HUES6 (cell line): ENCODE data around the gene SLC39A7.
"Not testable (repeated sequence)": the region's sequence is repeated elsewhere in the genome, so short reads cannot be mapped to it uniquely, and the experiment has no call there.

Source experiments
- H3K27ac ChIP-seq: 2 replicates; pipeline ENCODE4 v1.7.0; 2013; ENCODE audit warnings: low read depth, mild to moderate bottlenecking, low read length, inconsistent platforms
- H3K27me3 ChIP-seq: 2 replicates; pipeline ENCODE4 v1.6.1; 2013; ENCODE audit warnings: low read length; ENCODE audit not compliant: control insufficient read depth, insufficient read depth
- H3K36me3 ChIP-seq: 2 replicates; pipeline ENCODE4 v1.6.1; 2013; ENCODE audit warnings: low read length; ENCODE audit not compliant: control insufficient read depth, insufficient read depth
- H3K4me1 ChIP-seq: 2 replicates; pipeline ENCODE4 v1.6.1; 2013; ENCODE audit warnings: low read length; ENCODE audit not compliant: control insufficient read depth, insufficient read depth
- H3K4me3 ChIP-seq: 2 replicates; pipeline ENCODE4 v1.5.1; 2013; ENCODE audit warnings: low read depth, low read length
- H3K9ac ChIP-seq: one replicate; pipeline ENCODE4 v1.6.1; 2013; ENCODE audit warnings: mild to moderate bottlenecking, low read length
- H3K9me3 ChIP-seq: 2 replicates; pipeline ENCODE4 v1.6.1; 2013; ENCODE audit warnings: low read depth, low read length; ENCODE audit not compliant: control insufficient read depth, insufficient read depth

Gene SLC39A7

GRCh38 chr6:33217681-33218080, 17.0 kb downstream of the SLC39A7 start:
- Histone ChIP-seq H3K27me3 (peaks cover 91% of the 10 kb centered on the region), H3K27ac (no peak overlapping the region), H3K4me3 (no peak overlapping the region), H3K4me1 (peaks cover 37% of the 10 kb centered on the region), H3K9me3 (no peaks in the 10 kb centered on the region), H3K9ac (no peak overlapping the region), H3K36me3 (no peaks in the 10 kb centered on the region)

- not testable (repeated sequence) for H3K9ac ChIP-seq, H3K27me3 ChIP-seq, H3K9me3 ChIP-seq, H3K36me3 ChIP-seq
- peak overlapping the region; percentile 74 for H3K27ac ChIP-seq
- peak overlapping the region; percentile 48 for H3K4me3 ChIP-seq
- H3K4me1 ChIP-seq: peaks cover 16% of the 10 kb centered on the region
Observed at GRCh38 chr6:33226503-33227120, 25.9 kb downstream of the SLC39A7 start.

- no peak overlapping the region for H3K27ac ChIP-seq
Observed at GRCh38 chr6:33235221-33235634, 34.6 kb downstream of the SLC39A7 start.

GRCh38 chr6:33236328-33236727, 35.7 kb downstream of the SLC39A7 start:
- no peaks in the 10 kb centered on the region; the same call in 1 of the 2 replicates for H3K27me3 ChIP-seq
- H3K27ac ChIP-seq: no peak overlapping the region
- no peak overlapping the region for H3K4me3 ChIP-seq
- H3K36me3 ChIP-seq: no peaks in the 10 kb centered on the region
- H3K9ac ChIP-seq: no peak overlapping the region
- no peaks in the 10 kb centered on the region for H3K9me3 ChIP-seq
- H3K4me1 ChIP-seq: peaks cover 13% of the 10 kb centered on the region

More at GRCh38 chr6:33235221-33235634, 34.6 kb downstream of the SLC39A7 start:
- Histone ChIP-seq H3K27me3 (no peaks in the 10 kb centered on the region; the same call in 1 of the 2 replicates), H3K9me3 (no peaks in the 10 kb centered on the region), H3K36me3 (no peaks in the 10 kb centered on the region), H3K4me3 (no peak overlapping the region), H3K9ac (no peak overlapping the region), H3K4me1 (peaks cover 13% of the 10 kb centered on the region)

- no peak overlapping the region for H3K9ac ChIP-seq
- no peak overlapping the region for H3K4me3 ChIP-seq
- peaks cover 1% of the 10 kb centered on the region for H3K27me3 ChIP-seq
- no peak overlapping the region for H3K27ac ChIP-seq
- no peaks in the 10 kb centered on the region for H3K9me3 ChIP-seq
- H3K36me3 ChIP-seq: no peaks in the 10 kb centered on the region
- peaks cover 13% of the 10 kb centered on the region for H3K4me1 ChIP-seq
Observed at GRCh38 chr6:33236852-33237251, 36.2 kb downstream of the SLC39A7 start.

GRCh38 chr6:33237741-33238140, 37.1 kb downstream of the SLC39A7 start:
- H3K27me3 ChIP-seq: peaks cover 6% of the 10 kb centered on the region
- no peak overlapping the region for H3K9ac ChIP-seq
- H3K9me3 ChIP-seq: no peaks in the 10 kb centered on the region
- no peaks in the 10 kb centered on the region for H3K36me3 ChIP-seq
- H3K27ac ChIP-seq: no peak overlapping the region
- H3K4me3 ChIP-seq: no peak overlapping the region
- H3K4me1 ChIP-seq: peaks cover 13% of the 10 kb centered on the region

GRCh38 chr6:33241968-33242367, 41.3 kb downstream of the SLC39A7 start:
- H3K27ac ChIP-seq: no peak overlapping the region
- no peak overlapping the region for H3K9ac ChIP-seq
- no peak overlapping the region for H3K4me3 ChIP-seq
- no peaks in the 10 kb centered on the region for H3K4me1 ChIP-seq
- H3K36me3 ChIP-seq: no peaks in the 10 kb centered on the region
- peaks cover 25% of the 10 kb centered on the region for H3K27me3 ChIP-seq
- H3K9me3 ChIP-seq: no peaks in the 10 kb centered on the region

- Histone ChIP-seq H3K9ac (no peak overlapping the region), H3K27me3 (peaks cover 36% of the 10 kb centered on the region), H3K27ac (no peak overlapping the region), H3K36me3 (no peaks in the 10 kb centered on the region), H3K4me3 (no peak overlapping the region), H3K4me1 (peaks cover 4% of the 10 kb centered on the region), H3K9me3 (no peaks in the 10 kb centered on the region)
Observed at GRCh38 chr6:33243476-33243875, 42.8 kb downstream of the SLC39A7 start.

- Histone ChIP-seq H3K27ac (no peak overlapping the region), H3K4me3 (peak overlapping the region; percentile 75), H3K4me1 (peaks cover 15% of the 10 kb centered on the region), H3K27me3 (peaks cover 33% of the 10 kb centered on the region), H3K36me3 (peaks cover 9% of the 10 kb centered on the region; the same call in 1 of the 2 replicates), H3K9ac (peak overlapping the region; percentile 21), H3K9me3 (no peaks in the 10 kb centered on the region)
Observed at GRCh38 chr6:33247977-33248642, 47.4 kb downstream of the SLC39A7 start.

GRCh38 chr6:33248643-33248931, 47.9 kb downstream of the SLC39A7 start:
- peaks cover 9% of the 10 kb centered on the region; the same call in 1 of the 2 replicates for H3K36me3 ChIP-seq
- no peaks in the 10 kb centered on the region for H3K9me3 ChIP-seq
- no peak overlapping the region for H3K27ac ChIP-seq
- peaks cover 28% of the 10 kb centered on the region for H3K27me3 ChIP-seq
- H3K4me3 ChIP-seq: peak overlapping the region; percentile 75
- H3K4me1 ChIP-seq: peaks cover 15% of the 10 kb centered on the region
- H3K9ac ChIP-seq: peak overlapping the region; percentile 21

- H3K27ac ChIP-seq: no peak overlapping the region
- H3K4me3 ChIP-seq: peak overlapping the region; percentile 75
- peak overlapping the region; percentile 80 for H3K9ac ChIP-seq
- peaks cover 15% of the 10 kb centered on the region for H3K4me1 ChIP-seq
- no peaks in the 10 kb centered on the region for H3K9me3 ChIP-seq
- peaks cover 28% of the 10 kb centered on the region for H3K27me3 ChIP-seq
- peaks cover 9% of the 10 kb centered on the region; the same call in 1 of the 2 replicates for H3K36me3 ChIP-seq
Observed at GRCh38 chr6:33248932-33249731, 48.5 kb downstream of the SLC39A7 start.
